ENCODE measurements around the gene KCTD7.
"Not testable (repeated sequence)": the region's sequence is repeated elsewhere in the genome, so short reads cannot be mapped to it uniquely, and the experiment has no call there.

Gene KCTD7

DNA sequence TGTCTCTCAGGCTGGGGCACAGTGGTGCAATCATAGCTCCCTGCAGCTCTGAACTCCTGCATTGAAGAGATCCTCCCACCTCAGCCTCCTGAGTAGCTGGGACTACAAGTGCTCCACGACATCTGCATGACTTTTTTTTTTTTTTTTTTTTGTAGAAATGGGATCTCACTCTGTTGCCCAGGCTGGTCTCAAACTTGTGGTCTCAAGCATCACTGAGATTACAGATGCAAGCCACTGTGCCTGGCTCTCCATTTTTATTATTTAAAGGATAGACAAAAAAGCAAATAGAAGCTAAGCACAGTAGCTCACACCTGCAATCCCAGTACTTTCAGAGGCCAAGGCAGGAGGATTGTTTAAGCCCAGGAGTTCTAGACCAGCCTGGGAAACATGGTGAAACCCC lies 13.0 kb upstream of the KCTD7 start:
- DNase-seq (ENCODE audit: low read depth in 2 of 2, low spot score in 1 of 2): no peak

- no peak for DNase-seq (ENCODE audit: low read depth in 2 of 2, low spot score in 1 of 2)
Measured at GRCh38 chr7:66617295-66617694, 11.4 kb upstream of the KCTD7 start.

DNA sequence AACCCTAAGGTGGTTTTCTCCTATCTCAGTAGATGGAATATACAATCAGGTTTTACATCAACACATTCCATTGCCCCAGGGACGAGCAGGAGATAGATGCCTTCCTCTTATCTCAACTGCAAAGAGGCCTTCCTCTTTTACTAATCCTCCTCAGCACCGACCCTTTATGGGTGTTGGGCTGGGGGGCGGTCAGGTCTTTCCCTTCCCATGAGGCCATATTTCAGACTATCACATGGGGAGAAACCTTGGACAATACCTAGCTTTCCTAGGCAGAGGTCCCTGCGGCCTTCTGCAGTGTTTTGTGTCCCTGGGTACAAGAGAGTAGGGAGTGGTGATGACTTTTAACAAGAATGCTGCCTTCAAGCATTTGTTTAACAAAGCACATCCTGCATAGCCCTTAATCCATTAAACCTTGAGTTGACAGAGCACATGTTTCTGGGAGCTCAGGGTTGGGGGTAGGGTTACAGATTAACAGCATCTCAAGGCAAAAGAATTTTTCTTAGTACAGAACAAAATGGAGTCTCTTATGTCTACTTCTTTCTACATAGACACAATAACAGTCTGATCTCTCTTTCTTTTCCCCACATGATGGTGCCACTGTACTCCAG lies 9.2 kb upstream of the KCTD7 start:
- DNase-seq (ENCODE audit: low read depth in 2 of 2, low spot score in 1 of 2): not testable (repeated sequence)

DNA sequence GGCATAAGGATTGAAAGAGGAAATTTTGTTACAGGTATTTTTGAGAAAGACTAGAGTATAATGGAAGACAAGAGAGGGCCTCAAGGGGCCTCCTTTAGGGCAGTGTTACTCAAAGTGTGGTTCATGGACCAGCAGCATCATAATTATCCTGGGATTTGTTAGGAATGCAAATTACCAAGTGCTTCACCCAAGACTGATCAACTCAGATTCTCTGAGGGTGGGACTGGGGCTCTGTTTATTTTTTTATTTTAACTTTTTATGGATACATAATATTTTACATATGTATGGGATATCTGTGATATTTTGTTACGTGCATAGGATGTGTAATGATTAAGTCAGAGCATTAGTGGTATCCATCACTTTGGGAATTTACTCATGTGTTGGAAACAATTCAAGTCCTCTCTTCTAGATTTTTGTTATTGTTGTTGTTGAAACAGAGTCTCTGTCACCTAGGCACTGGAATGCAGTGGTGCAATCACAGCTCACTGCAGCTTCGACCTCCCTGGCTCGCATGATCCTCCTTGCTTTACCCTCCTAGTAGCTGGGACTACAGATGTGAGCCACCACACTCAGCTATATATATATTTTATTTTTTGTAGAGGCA lies 2.2 kb upstream of the KCTD7 start:
- no peak for DNase-seq (ENCODE audit: low read depth in 2 of 2, low spot score in 1 of 2)

DNA sequence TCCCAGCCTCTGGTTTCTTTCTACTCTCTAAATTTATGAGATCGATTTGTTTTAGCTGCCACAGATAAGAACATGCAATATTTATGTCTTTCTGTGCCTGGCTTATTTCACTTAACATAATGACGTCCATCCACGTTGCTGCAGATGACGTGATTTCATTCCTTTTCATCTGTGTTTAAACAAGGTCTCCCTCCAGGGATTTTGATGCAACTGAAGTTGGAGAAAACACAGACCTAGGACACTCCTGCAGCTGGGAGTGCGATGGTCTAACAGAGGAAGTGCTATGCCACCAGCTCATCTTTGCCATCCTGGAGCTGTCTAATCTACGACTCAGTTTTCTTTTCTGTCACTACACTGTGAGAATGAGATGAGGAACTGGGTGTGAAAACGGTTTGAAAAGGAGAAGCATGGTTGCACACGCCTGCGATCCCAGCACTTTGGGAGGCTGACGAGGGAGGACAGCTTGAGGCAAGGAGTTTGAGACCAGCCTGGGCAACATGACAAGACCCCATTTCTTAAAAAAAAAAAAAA lies 1.5 kb upstream of the KCTD7 start:
- no peak for DNase-seq (ENCODE audit: low read depth in 2 of 2, low spot score in 1 of 2)

GRCh38 chr7:66627881-66628360 lies 760 bp upstream of the KCTD7 start:
- DNase-seq (ENCODE audit: low read depth in 2 of 2, low spot score in 1 of 2): peak in 1 of 2 donors; percentile 2

DNA sequence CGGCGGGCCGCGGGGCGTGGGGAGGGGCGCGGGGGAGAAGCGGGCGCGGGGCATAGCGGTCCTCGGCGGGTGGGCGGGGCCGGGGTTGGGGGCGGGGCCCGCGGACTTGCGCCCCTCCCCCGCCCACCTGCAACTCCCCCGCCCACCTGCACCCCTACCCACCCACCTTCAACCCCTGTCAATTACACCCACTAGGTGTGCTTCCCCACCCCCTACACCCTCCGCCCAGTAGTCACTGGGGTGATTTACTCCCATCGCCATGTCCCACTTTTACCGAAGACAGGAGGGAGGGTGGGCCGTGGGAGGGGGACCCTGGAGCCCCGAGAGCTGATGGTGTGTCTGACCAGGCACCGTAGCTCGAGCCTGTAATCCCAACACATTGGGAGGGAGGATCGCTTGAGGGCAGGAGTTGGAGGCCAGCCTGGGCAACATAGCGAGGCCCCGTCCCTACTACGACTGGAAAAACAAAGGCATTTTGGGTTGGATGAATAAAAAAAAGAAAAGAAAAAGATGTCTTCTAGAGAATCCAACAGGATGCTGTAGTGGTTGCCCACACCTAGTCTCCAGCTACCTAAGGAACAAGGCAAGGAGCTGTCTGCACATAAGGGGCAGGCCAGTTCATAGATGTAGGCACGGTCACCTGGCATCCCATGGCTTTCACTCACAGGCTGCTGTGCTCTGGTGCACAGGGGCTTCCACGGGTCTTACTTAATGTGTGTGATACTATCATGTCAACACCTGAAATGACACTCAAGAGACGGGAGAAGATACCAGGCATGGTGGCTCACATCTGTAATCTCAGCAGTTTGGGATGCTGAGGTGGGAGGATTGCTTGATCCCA lies 761 bp downstream of the KCTD7 start:
- peak; percentile 2 to 20 for DNase-seq (ENCODE audit: low read depth in 2 of 2, low spot score in 1 of 2)

GRCh38 chr7:66630531-66630930 lies 1.9 kb downstream of the KCTD7 start:
- DNase-seq (ENCODE audit: low read depth in 2 of 2, low spot score in 1 of 2): no peak

DNA sequence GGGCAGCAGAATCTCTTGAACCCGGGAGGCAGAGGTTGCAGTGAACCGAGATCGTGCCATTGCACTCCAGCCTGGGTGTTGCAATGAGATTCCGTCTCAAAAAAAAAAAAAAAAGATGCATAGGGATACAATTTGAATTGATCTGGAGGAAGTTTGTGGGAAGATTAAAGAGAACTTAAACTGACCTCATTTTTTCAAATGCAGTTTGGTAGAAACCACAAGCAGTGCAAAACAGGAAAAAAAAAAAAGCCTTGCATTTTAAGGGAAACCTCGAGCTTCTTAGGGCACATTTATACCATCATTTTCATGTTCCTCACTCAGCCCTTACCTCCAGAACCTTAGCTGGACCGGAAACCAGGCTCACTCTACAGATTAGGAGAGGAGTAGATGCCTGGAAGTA lies 2.8 kb downstream of the KCTD7 start:
- no peak for DNase-seq (ENCODE audit: low read depth in 2 of 2, low spot score in 1 of 2)

GRCh38 chr7:66634816-66635215 lies 6.1 kb downstream of the KCTD7 start:
- DNase-seq (ENCODE audit: low read depth in 2 of 2, low spot score in 1 of 2): no peak

DNA sequence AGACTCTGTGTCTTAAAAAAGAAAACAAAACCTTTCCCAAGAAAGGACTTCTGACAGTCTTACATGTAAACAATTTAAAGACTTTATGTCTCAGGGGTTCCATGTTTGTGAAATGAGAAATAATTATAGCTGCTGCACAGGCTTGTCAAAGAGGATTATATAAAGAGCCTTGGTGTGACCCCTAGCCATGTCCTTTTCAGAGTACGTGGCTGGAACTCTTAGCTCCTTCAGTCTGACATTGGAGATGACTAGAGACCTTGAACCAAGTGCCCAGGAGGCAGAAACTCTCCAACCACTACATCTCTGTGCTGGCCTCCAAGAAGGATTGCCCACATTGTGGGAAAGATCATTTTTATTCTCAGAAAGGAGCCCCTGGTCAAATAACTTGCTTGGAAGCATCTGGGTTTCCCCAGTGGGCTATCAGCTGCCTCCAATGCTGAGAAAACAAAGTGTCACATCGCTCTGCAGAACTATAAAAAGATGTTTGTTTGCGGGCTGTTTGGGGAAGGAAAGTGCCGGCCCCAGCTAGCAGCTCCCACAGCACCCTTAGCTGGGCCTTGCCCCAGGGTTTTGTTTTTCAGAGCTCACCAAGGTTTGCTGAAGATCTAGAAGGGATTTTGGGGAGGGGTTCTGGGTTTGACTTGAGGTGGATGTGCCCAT lies 6.8 kb downstream of the KCTD7 start:
- not testable (repeated sequence) for DNase-seq (ENCODE audit: low read depth in 2 of 2, low spot score in 1 of 2)

- DNase-seq (ENCODE audit: low read depth in 2 of 2, low spot score in 1 of 2): not testable (repeated sequence)
Measured at GRCh38 chr7:66635982-66636546, 7.4 kb downstream of the KCTD7 start.

- no peak for DNase-seq (ENCODE audit: low read depth in 2 of 2, low spot score in 1 of 2)
Measured at GRCh38 chr7:66638309-66639099, 9.8 kb downstream of the KCTD7 start.

- DNase-seq (ENCODE audit: low read depth in 2 of 2, low spot score in 1 of 2): no peak
Measured at GRCh38 chr7:66639773-66640172, 11.1 kb downstream of the KCTD7 start.

DNA sequence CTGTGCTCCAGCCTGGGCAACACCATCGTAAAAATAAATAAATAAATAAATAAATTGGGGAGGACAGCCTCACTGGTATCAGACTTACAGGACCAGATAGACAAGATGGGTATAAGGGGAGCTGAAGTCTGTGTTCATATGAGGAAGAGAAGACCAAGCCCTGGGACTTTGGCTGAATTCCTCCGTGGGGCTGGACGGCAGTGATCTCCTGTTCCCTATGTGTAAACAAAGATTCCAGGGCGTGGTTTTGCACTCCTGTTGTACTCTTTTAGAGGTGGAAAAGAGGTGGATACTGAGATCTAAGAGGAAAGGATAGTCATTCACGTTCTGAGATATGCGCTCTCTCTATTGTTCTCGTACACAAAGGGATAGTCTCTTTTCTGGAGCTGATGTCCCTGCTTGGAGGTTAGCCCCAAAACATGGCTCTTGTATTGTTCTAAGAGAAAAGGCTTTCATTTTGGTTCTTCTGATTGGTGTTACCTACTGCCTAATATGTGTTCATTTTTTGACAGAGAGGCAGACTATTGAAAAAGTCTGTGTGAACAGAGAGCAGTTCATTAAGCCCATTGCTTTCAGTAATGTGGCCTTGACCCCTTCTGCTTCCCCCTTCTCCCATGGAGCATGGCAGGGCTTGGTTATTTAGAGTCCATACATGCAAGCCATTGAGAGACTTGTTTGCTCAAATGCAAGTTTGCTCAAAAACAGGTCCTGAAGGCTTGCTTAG lies 12.3 kb downstream of the KCTD7 start:
- no peak for DNase-seq (ENCODE audit: low read depth in 2 of 2, low spot score in 1 of 2)

DNA sequence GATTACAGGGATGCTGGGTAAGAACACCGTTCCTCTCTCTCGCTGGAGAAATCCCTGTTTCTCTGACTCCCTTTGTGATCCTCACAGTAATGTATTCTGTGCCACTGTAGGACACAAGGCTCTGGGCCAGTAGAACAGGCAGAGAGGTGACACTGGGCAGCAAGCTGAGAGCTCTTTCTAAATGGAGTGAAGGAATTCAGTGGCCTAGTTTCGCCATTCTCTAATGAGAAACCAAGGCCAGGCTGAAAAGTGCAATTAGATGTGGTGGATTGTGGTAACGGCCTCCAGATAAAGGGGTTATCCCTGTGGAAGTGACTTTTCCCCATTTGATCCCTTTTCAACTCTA lies 12.8 kb downstream of the KCTD7 start:
- no peak for DNase-seq (ENCODE audit: low read depth in 2 of 2, low spot score in 1 of 2)

- no peak for DNase-seq (ENCODE audit: low read depth in 2 of 2, low spot score in 1 of 2)
Measured at GRCh38 chr7:66642186-66642585, 13.5 kb downstream of the KCTD7 start.

GRCh38 chr7:66642932-66643331 lies 14.3 kb downstream of the KCTD7 start:
- no peak for DNase-seq (ENCODE audit: low read depth in 2 of 2, low spot score in 1 of 2)

GRCh38 chr7:66643395-66643794 lies 14.7 kb downstream of the KCTD7 start:
- no peak for DNase-seq (ENCODE audit: low read depth in 2 of 2, low spot score in 1 of 2)

DNA sequence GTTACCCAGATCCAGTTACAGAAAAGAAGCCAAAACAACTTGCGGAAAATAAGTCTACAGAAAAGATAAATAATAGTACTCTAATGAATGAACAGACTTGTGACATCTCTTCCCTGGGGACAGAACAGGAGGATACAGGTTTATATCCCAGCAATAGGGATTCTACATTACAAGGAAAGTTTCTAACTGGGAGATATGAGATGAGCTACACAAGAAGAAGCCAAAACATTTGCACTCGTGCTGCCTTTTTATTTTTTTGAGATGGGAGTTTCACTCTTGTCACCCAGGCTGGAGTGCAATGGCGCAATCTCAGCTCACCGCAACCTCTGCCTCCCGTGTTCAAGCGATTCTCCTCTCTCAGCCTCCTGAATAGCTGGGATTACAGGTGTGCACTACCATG lies 22.3 kb downstream of the KCTD7 start:
- not testable (repeated sequence) for DNase-seq (ENCODE audit: low read depth in 2 of 2, low spot score in 1 of 2)
